ENCODE results near the gene VMO1.

Gene VMO1

GRCh38 chr17:4764595-4764994, 21.6 kb downstream of the VMO1 start:
- no peak for TF ChIP-seq FOXP2 (optimal IDR thresholded peaks at IDR 0.05; ENCODE audit: borderline replicate concordance, extremely low read depth, extremely low read length, insufficient read depth)
- no peak for TF ChIP-seq SIN3A (IDR thresholded peaks at IDR 0.05; ENCODE audit: borderline replicate concordance, insufficient read depth, low read length)
- TF ChIP-seq TAF1 (IDR thresholded peaks at IDR 0.05; ENCODE audit: borderline replicate concordance, insufficient read depth, low read length): no peak
- no peak for TF ChIP-seq POLR2AphosphoS5 (IDR thresholded peaks at IDR 0.05; ENCODE audit: low read depth, low read length)
- TF ChIP-seq REST (IDR thresholded peaks at IDR 0.05; ENCODE audit: insufficient read depth in 1 of 2, low read depth in 2 of 2, low read length in 2 of 2): no peak

- no peak for TF ChIP-seq POLR2AphosphoS5 (IDR thresholded peaks at IDR 0.05; ENCODE audit: low read depth, low read length)
- no peak for TF ChIP-seq FOXP2 (optimal IDR thresholded peaks at IDR 0.05; ENCODE audit: borderline replicate concordance, extremely low read depth, extremely low read length, insufficient read depth)
- TF ChIP-seq REST (IDR thresholded peaks at IDR 0.05; ENCODE audit: insufficient read depth in 1 of 2, low read depth in 2 of 2, low read length in 2 of 2): no peak
- TF ChIP-seq TAF1 (IDR thresholded peaks at IDR 0.05; ENCODE audit: borderline replicate concordance, insufficient read depth, low read length): no peak
- no peak for TF ChIP-seq SIN3A (IDR thresholded peaks at IDR 0.05; ENCODE audit: borderline replicate concordance, insufficient read depth, low read length)
These were observed 26.4 kb downstream of the VMO1 start for GRCh38 chr17:4759776-4760236.

- TF ChIP-seq FOXP2 (optimal IDR thresholded peaks at IDR 0.05; ENCODE audit: borderline replicate concordance, extremely low read depth, extremely low read length, insufficient read depth) (no peak), SIN3A (IDR thresholded peaks at IDR 0.05; ENCODE audit: borderline replicate concordance, insufficient read depth, low read length) (no peak), TAF1 (IDR thresholded peaks at IDR 0.05; ENCODE audit: borderline replicate concordance, insufficient read depth, low read length) (no peak), POLR2AphosphoS5 (IDR thresholded peaks at IDR 0.05; ENCODE audit: low read depth, low read length) (no peak), REST (IDR thresholded peaks at IDR 0.05; ENCODE audit: insufficient read depth in 1 of 2, low read depth in 2 of 2, low read length in 2 of 2) (no peak)
These were observed 32.8 kb downstream of the VMO1 start for GRCh38 chr17:4753392-4753791.

GRCh38 chr17:4751932-4752331, 34.2 kb downstream of the VMO1 start:
- TF ChIP-seq SIN3A (IDR thresholded peaks at IDR 0.05; ENCODE audit: borderline replicate concordance, insufficient read depth, low read length) (no peak), POLR2AphosphoS5 (IDR thresholded peaks at IDR 0.05; ENCODE audit: low read depth, low read length) (no peak), FOXP2 (optimal IDR thresholded peaks at IDR 0.05; ENCODE audit: borderline replicate concordance, extremely low read depth, extremely low read length, insufficient read depth) (no peak), TAF1 (IDR thresholded peaks at IDR 0.05; ENCODE audit: borderline replicate concordance, insufficient read depth, low read length) (no peak), REST (IDR thresholded peaks at IDR 0.05; ENCODE audit: insufficient read depth in 1 of 2, low read depth in 2 of 2, low read length in 2 of 2) (no peak)

- TF ChIP-seq REST (IDR thresholded peaks at IDR 0.05; ENCODE audit: insufficient read depth in 1 of 2, low read depth in 2 of 2, low read length in 2 of 2) (no peak), TAF1 (IDR thresholded peaks at IDR 0.05; ENCODE audit: borderline replicate concordance, insufficient read depth, low read length) (no peak), FOXP2 (optimal IDR thresholded peaks at IDR 0.05; ENCODE audit: borderline replicate concordance, extremely low read depth, extremely low read length, insufficient read depth) (no peak), SIN3A (IDR thresholded peaks at IDR 0.05; ENCODE audit: borderline replicate concordance, insufficient read depth, low read length) (no peak), POLR2AphosphoS5 (IDR thresholded peaks at IDR 0.05; ENCODE audit: low read depth, low read length) (no peak)
These were observed 35.6 kb downstream of the VMO1 start for GRCh38 chr17:4750606-4751005.
